H1 (cell line): Measurements from ENCODE around the gene AGPAT3. TPM values are rescaled to one million over a fixed set of nuclear protein-coding genes. Genes with fewer than 3 reads are reported as not detected.

Experiments used
- CTCF ChIA-PET: fragments of 300-600 bp; sonication (Branson Sonifier 250); formaldehyde crosslinking; loops from one replicate; lab custom pipeline; 2021; ENCODE audit not compliant: partially characterized antibody; lab: Charles Lee
- POLR2A ChIA-PET: fragments of 300-600 bp; sonication (Branson Sonifier 250); formaldehyde crosslinking; loops from one replicate; lab custom pipeline; 2021; ENCODE audit warnings: inconsistent platforms; ENCODE audit not compliant: partially characterized antibody; lab: Charles Lee
- DNase-seq, 2 experiments: peaks; one replicate each; pipeline versions ENCODE4 v3.0.0 to v3.0.0-alpha.2; 2010 to 2022; ENCODE audit warnings: low spot score in 2 of 2, low read depth in 1 of 2, mixed read lengths in 1 of 2
- FAIRE-seq: peaks from 2 replicates; lab custom pipeline; 2011; peaks lifted over from hg19 to GRCh38; lab: Jason Lieb, UNC
- H2AFZ ChIP-seq: 2 replicates; pipeline ENCODE4 v1.8.1; 2012; ENCODE audit warnings: low read length, inconsistent platforms
- H2AK5ac ChIP-seq: 2 replicates; pipeline ENCODE4 v1.6.1; 2013; ENCODE audit warnings: low read depth, low read length
- H2BK120ac ChIP-seq: replicated peaks from 2 replicates; pipeline ENCODE3; 2013; ENCODE audit warnings: low read depth, low read length, inconsistent platforms
- H2BK12ac ChIP-seq: 2 replicates; pipeline ENCODE4 v1.6.1; 2013; ENCODE audit warnings: low read depth, low read length
- H2BK15ac ChIP-seq: 2 replicates; pipeline ENCODE4 v1.6.1; 2013; ENCODE audit warnings: low read length
- H2BK20ac ChIP-seq: 2 replicates; pipeline ENCODE4 v1.6.1; 2013; ENCODE audit warnings: low read length
- H2BK5ac ChIP-seq: 2 replicates; pipeline ENCODE4 v1.6.1; 2013; ENCODE audit warnings: low read depth, low read length
- H3K14ac ChIP-seq: 2 replicates; pipeline ENCODE4 v1.6.1; 2013; ENCODE audit warnings: inconsistent platforms; ENCODE audit not compliant: insufficient read length
- H3K18ac ChIP-seq: 2 replicates; pipeline ENCODE4 v1.6.1; 2013; ENCODE audit warnings: low read length; ENCODE audit errors: extremely low read depth
- H3K23ac ChIP-seq: 2 replicates; pipeline ENCODE4 v1.6.1; 2013; ENCODE audit warnings: inconsistent platforms; ENCODE audit not compliant: insufficient read length
- H3K23me2 ChIP-seq: 2 replicates; pipeline ENCODE4 v1.6.1; 2013; ENCODE audit warnings: low read depth, low read length
- H3K27ac ChIP-seq: 2 replicates; pipeline ENCODE4 v1.6.1; 2011; ENCODE audit warnings: low read depth, low read length, inconsistent platforms
- H3K27me3 ChIP-seq, 4 experiments: replicated peaks in 1 of 4; 1 replicate in 1 of 4; 2 replicates in 3 of 4; pipeline versions ENCODE4 v1.6.1 to v1.8.1; 2011 to 2013; ENCODE audit warnings: low read length in 3 of 4, mild to moderate bottlenecking in 3 of 4, inconsistent platforms in 2 of 4, mixed read lengths in 2 of 4, moderate library complexity in 1 of 4; ENCODE audit not compliant: control insufficient read depth in 3 of 4, insufficient read depth in 3 of 4; ENCODE audit errors: extremely low read depth in 1 of 4
- H3K36me3 ChIP-seq, 4 experiments: 2 replicates each; pipeline versions ENCODE4 v1.6.1 to v1.8.1; 2011 to 2013; ENCODE audit warnings: mild to moderate bottlenecking in 4 of 4, low read length in 3 of 4, moderate library complexity in 2 of 4, control low read depth in 1 of 4, inconsistent platforms in 1 of 4; ENCODE audit not compliant: insufficient read depth in 4 of 4, control insufficient read depth in 2 of 4
- H3K4ac ChIP-seq: replicated peaks from 2 replicates; pipeline ENCODE3; 2013; ENCODE audit warnings: low read length, low read depth, mixed read lengths, inconsistent platforms; ENCODE audit not compliant: insufficient read length
- H3K4me1 ChIP-seq, 4 experiments: replicated peaks in 1 of 4; 1 replicate in 1 of 4; 2 replicates in 3 of 4; pipeline versions ENCODE4 v1.6.1 to v1.8.1; 2011 to 2013; ENCODE audit warnings: low read length in 3 of 4, inconsistent platforms in 2 of 4, mixed read lengths in 1 of 4; ENCODE audit not compliant: insufficient read depth in 4 of 4, control insufficient read depth in 3 of 4
- H3K4me2 ChIP-seq, 2 experiments: 2 replicates each; pipeline versions ENCODE4 v1.6.1 to v1.8.1; 2011 to 2013; ENCODE audit warnings: low read depth in 2 of 2, low read length in 2 of 2, control low read depth in 1 of 2, inconsistent platforms in 1 of 2, mild to moderate bottlenecking in 1 of 2; ENCODE audit not compliant: insufficient read depth in 1 of 2
- H3K4me3 ChIP-seq, 4 experiments: fragments of 200-600, 300-600 bp in 1 of 4; sonication (generic), shearing (Covaris generic), sonication (Bioruptor Twin) in 1 of 4; 2 replicates each; pipeline versions ENCODE4 v1.5.1 to v1.8.1; 2011 to 2016; ENCODE audit warnings: low read length in 4 of 4, low read depth in 3 of 4, control low read depth in 2 of 4, inconsistent platforms in 2 of 4, mild to moderate bottlenecking in 2 of 4, mixed read lengths in 1 of 4, moderate library complexity in 1 of 4; ENCODE audit not compliant: insufficient read depth in 2 of 4; ENCODE audit errors: extremely low read depth in 1 of 4
- H3K56ac ChIP-seq: replicated peaks from 2 replicates; pipeline ENCODE3; 2013; ENCODE audit warnings: low read depth, mild to moderate bottlenecking, mixed read lengths, low read length, inconsistent platforms; ENCODE audit not compliant: insufficient read length
- H3K79me1 ChIP-seq: 2 replicates; pipeline ENCODE4 v1.6.1; 2013; ENCODE audit warnings: low read depth, low read length, control low read depth
- H3K79me2 ChIP-seq, 2 experiments: 2 replicates each; pipeline versions ENCODE4 v1.6.1 to v1.8.1; 2012 to 2013; ENCODE audit warnings: low read length in 2 of 2, mild to moderate bottlenecking in 2 of 2, inconsistent platforms in 1 of 2; ENCODE audit not compliant: insufficient read depth in 2 of 2, control insufficient read depth in 1 of 2
- H3K9ac ChIP-seq, 4 experiments: replicated peaks in 1 of 4; 1 replicate in 1 of 4; 2 replicates in 3 of 4; pipeline versions ENCODE4 v1.6.1 to v1.8.1; 2011 to 2013; ENCODE audit warnings: low read depth in 3 of 4, low read length in 3 of 4, control low read depth in 2 of 4, mild to moderate bottlenecking in 2 of 4, moderate library complexity in 2 of 4, inconsistent platforms in 1 of 4; ENCODE audit errors: extremely low read depth in 1 of 4
- H3K9me3 ChIP-seq, 2 experiments: 2 replicates each; pipeline versions ENCODE4 v1.6.1 to v1.8.1; 2012 to 2013; ENCODE audit warnings: mild to moderate bottlenecking in 2 of 2, moderate library complexity in 2 of 2, control low read depth in 1 of 2, inconsistent platforms in 1 of 2, low read depth in 1 of 2, low read length in 1 of 2, mixed read lengths in 1 of 2; ENCODE audit not compliant: insufficient read depth in 2 of 2
- H4K20me1 ChIP-seq, 2 experiments: replicated peaks in 1 of 2; 2 replicates each; pipeline versions ENCODE3 to v1.8.1; 2011 to 2013; ENCODE audit warnings: inconsistent platforms in 2 of 2, low read length in 2 of 2, mild to moderate bottlenecking in 1 of 2; ENCODE audit not compliant: insufficient read depth in 2 of 2, control insufficient read depth in 1 of 2
- H4K5ac ChIP-seq: 2 replicates; pipeline ENCODE4 v1.6.1; 2013; ENCODE audit warnings: low read length, low read depth, mixed read lengths, inconsistent platforms; ENCODE audit not compliant: insufficient read length
- H4K8ac ChIP-seq: 2 replicates; pipeline ENCODE4 v1.8.0; 2013; ENCODE audit warnings: mild to moderate bottlenecking, moderate library complexity, low read length, inconsistent platforms; ENCODE audit not compliant: insufficient read depth; ENCODE audit errors: extremely low read depth
- H4K91ac ChIP-seq: replicated peaks from 2 replicates; pipeline ENCODE3; 2013; ENCODE audit warnings: low read length, mixed read lengths, inconsistent platforms; ENCODE audit not compliant: insufficient read length
- ASH2L ChIP-seq: fragments of 200-600, 300-600 bp; sonication (generic); IDR thresholded peaks from one replicate; pipeline ENCODE4 v1.7.1; 2017; ENCODE audit warnings: low read length
- CREB1 ChIP-seq: IDR thresholded peaks from 2 replicates; pipeline ENCODE4 v1.6.1; 2012; ENCODE audit warnings: inconsistent platforms
- POLR2A ChIP-seq, 2 experiments: IDR thresholded peaks; 1 replicate in 1 of 2; 2 replicates in 1 of 2; pipeline ENCODE4 v1.6.1; 2011; ENCODE audit warnings: low read depth in 2 of 2, low read length in 2 of 2, mild to moderate bottlenecking in 2 of 2; ENCODE audit errors: control extremely low read depth in 1 of 2
- SIRT6 ChIP-seq: IDR thresholded peaks from one replicate; pipeline ENCODE4 v1.7.1; 2012; ENCODE audit warnings: low read length, inconsistent platforms
- SRF ChIP-seq: IDR thresholded peaks from 2 replicates; pipeline ENCODE4 v1.6.1; 2011; ENCODE audit warnings: mild to moderate bottlenecking, low read depth, low read length, moderate library complexity
- SUZ12 ChIP-seq: fragments of 200-600 bp; sonication (generic); IDR thresholded peaks from 2 replicates; pipeline ENCODE4 v1.6.1; 2012; ENCODE audit warnings: mild to moderate bottlenecking, inconsistent platforms, low read length, moderate library complexity, mixed read lengths
- TAF7 ChIP-seq: optimal IDR thresholded peaks from 2 replicates; pipeline ENCODE3; 2011; ENCODE audit warnings: low read depth, mild to moderate bottlenecking, inconsistent platforms, low read length, moderate library complexity, borderline replicate concordance
- TBP ChIP-seq: IDR thresholded peaks from 2 replicates; pipeline ENCODE4 v1.6.1; 2011; ENCODE audit warnings: low read depth, low read length, improper control_type of control experiment
- TEAD4 ChIP-seq: IDR thresholded peaks from 2 replicates; pipeline ENCODE4 v1.6.1; 2012; ENCODE audit warnings: low read depth, low read length, inconsistent platforms, mixed read lengths
- WGBS, 2 experiments: shearing (Covaris generic) in 1 of 2; methylation state at CpG; one replicate each; pipeline versions ENCODE4 v1.1.6 to v1.1.7; 2013 to 2015; ENCODE audit warnings: low lambda C conversion rate in 2 of 2, mixed read lengths in 2 of 2, inconsistent platforms in 1 of 2, low coverage in 1 of 2, missing lambda C conversion rate in 1 of 2; ENCODE audit not compliant: insufficient replicate concordance in 2 of 2, insufficient coverage in 1 of 2, insufficient read length in 1 of 2; ENCODE audit errors: extremely low coverage in 1 of 2, missing lambda C conversion rate in 1 of 2; 5-methylcytosine and 5-hydroxymethylcytosine counted together
- polyA plus RNA-seq, 7 experiments: library from polyadenylated mRNA; depleted of rRNA in 3 of 7; stranded (reverse) in 5 of 7; unstranded in 2 of 7; fragments of >200 nt in 5 of 7; fragments of 200-250 nt in 2 of 7; gene quantifications; 1 replicate in 5 of 7; 2 replicates in 1 of 7; 4 replicates in 1 of 7; pipeline versions ENCODE4 v1.2.1 to v1.2.3, GENCODE V29; 2011 to 2013; ENCODE audit warnings: missing spikeins in 2 of 7, mixed read lengths in 2 of 7
- total RNA-seq: library from RNA; stranded (reverse); fragmentation: NEBNext Ultra II Directional; extraction: Animal tissue kit (Norgen Biotek cat#: 25700); gene quantifications from 2 replicates; pipeline ENCODE4 v1.2.1, GENCODE V29; 2021
- TF ChIP-seq, protein P1 (sequence below): IDR thresholded peaks from 2 replicates; pipeline ENCODE4 v1.6.1; 2012; ENCODE audit warnings: low read length, inconsistent platforms
- TF ChIP-seq, protein P2 (sequence below): IDR thresholded peaks from 2 replicates; pipeline ENCODE4 v1.6.1; 2011; ENCODE audit warnings: low read depth, mild to moderate bottlenecking, low read length; ENCODE audit not compliant: insufficient read depth

AGPAT3 gene
- total and polyA plus RNA-seq, 2 of the 8 experiments (the other 6 are each of a cell fraction or from before 2014, with no cell fraction given): 5.8 to 7.3 TPM

DNA sequence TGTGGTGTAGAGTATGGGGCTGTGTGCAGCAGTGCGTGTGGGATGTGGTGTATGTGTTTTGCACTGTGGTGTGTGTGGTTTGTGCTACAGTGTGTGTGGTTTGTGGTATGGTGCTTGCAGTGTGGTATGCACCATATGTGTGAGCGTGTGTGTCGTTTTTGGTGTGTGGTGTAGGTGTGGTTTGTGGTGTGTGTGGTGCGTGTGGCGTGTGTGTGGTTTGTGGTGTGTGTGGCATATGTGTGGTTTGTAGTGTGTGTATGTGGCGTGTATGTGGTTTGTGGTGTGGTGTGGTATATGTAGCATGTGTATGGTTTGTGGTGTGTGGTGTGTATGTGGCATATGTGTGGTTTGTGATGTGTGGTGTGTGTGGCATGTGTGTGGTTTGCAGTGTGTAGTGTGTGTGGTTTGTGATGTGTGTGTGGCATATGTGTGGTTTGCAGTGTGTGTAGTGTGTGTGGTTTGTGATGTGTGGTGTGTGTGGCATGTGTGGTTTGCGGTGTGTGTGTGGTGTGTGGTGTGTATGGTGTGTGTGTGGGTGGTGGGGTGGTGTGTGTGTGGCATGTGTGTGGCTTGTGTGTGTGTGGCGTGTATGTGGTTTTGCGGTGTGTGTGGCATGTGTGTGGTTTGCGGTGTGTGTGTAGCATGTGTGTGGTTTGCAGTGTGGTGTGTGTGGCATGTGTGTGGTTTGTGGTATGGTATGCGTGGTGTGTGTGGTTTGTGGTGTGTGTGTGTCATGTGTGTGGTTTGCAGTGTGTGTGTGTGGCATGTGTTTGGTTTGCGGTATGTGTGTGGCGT lies 93.5 kb downstream of the AGPAT3 start:
- Histone ChIP-seq H3K4me3 (no peak overlapping the region), H4K5ac (peak overlapping the region; percentile 59), H2BK15ac (peak overlapping the region; percentile 95), H3K79me2 (no peaks in the 10 kb centered on the region), H3K23ac (no peak overlapping the region), H2AFZ (no peak overlapping the region), H3K14ac (peak overlapping the region; percentile 71), H4K91ac (peak overlapping the region; percentile 97), H3K79me1 (no peaks in the 10 kb centered on the region; the same call in none of the 2 replicates), H2BK5ac (peak overlapping the region; percentile 62), H3K18ac (no peak overlapping the region; the same call in 1 of the 2 replicates), H3K9ac (peak overlapping the region in 1 of 4 experiments; percentile 46; a peak in 2 of 7 replicates), H4K20me1 (peaks cover 0 to 14% of the 10 kb centered on the region in 2 experiments), H3K23me2 (peaks cover 14% of the 10 kb centered on the region; the same call in 1 of the 2 replicates), H3K56ac (peak overlapping the region; percentile 99), H3K9me3 (no peaks in the 10 kb centered on the region), H4K8ac (peak overlapping the region; percentile 85; the same call in 1 of the 2 replicates), H3K27ac (no peak overlapping the region; the same call in 1 of the 2 replicates), H3K36me3 (no peaks in the 10 kb centered on the region), H3K4me2 (no peak overlapping the region), H3K27me3 (no peaks in the 10 kb centered on the region; a peak in 1 of 7 replicates), H2BK12ac (peak overlapping the region; percentile 28), H3K4me1 (peaks cover 0 to 8% (median 2%) of the 10 kb centered on the region in 4 experiments; a peak in 4 of 7 replicates), H3K4ac (peak overlapping the region; percentile 99), H2BK120ac (peak overlapping the region; percentile 95), H2AK5ac (peak overlapping the region; percentile 78; the same call in 1 of the 2 replicates), H2BK20ac (peak overlapping the region; percentile 84)
- FAIRE-seq (no peak), DNase-seq (no peak)
- ChIA-PET POLR2A (no interaction called here), CTCF (no interaction called here)
- WGBS, 2 experiments: 87 to 100% methylated on average over 4 to 13 of the region's 13 CpGs
- TF ChIP-seq TBP (no peak), SRF (no peak), TAF7 (no peak), SUZ12 (no peak), TEAD4 (no peak), ASH2L (no peak), SIRT6 (no peak), POLR2A (IDR thresholded peaks at IDR 0.05; ENCODE audit: control extremely low read depth in 1 of 2, low read depth in 2 of 2, low read length in 2 of 2) (no peak), CREB1 (no peak)
- TF ChIP-seq, protein P1, sequence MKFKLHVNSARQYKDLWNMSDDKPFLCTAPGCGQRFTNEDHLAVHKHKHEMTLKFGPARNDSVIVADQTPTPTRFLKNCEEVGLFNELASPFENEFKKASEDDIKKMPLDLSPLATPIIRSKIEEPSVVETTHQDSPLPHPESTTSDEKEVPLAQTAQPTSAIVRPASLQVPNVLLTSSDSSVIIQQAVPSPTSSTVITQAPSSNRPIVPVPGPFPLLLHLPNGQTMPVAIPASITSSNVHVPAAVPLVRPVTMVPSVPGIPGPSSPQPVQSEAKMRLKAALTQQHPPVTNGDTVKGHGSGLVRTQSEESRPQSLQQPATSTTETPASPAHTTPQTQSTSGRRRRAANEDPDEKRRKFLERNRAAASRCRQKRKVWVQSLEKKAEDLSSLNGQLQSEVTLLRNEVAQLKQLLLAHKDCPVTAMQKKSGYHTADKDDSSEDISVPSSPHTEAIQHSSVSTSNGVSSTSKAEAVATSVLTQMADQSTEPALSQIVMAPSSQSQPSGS: no peak
- TF ChIP-seq, protein P2, sequence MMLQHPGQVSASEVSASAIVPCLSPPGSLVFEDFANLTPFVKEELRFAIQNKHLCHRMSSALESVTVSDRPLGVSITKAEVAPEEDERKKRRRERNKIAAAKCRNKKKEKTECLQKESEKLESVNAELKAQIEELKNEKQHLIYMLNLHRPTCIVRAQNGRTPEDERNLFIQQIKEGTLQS: no peak
